ENCODE results near the gene ELK4. TPM values are rescaled to one million over a fixed set of nuclear protein-coding genes. Genes with fewer than 3 reads are reported as not detected.

ELK4 gene
- polyA plus RNA-seq, 1 donor (not counting 4 experiments of a cell fraction or from before 2014, with no cell fraction given) = 8.6 TPM

DNA sequence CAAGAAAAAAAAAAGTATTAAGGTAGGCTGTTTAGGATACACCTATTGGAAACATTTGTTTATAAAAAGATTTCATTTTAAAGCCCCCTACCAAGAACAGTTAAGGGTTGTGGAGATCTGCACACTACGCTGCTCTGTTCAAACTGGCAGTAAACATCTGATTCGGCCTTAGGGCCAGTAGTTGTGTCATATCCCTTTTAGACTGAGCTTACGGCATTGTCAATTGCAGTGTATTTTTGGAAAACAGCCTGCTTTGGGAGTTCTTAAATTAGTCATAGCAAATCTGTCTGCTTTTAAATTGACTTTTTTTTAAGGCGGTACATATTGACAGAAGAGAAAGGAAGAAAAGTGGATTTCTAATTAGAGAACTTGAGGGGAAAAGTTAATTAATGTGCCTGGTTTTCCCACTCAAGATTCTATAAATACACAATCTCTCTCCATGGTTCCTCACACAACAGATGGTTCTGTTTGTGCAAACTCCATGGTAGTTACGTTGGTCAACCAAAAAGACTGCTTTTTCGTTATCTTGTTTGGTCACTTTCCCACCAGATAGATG lies 1.7 kb upstream of the ELK4 start:
- Histone ChIP-seq H3K4me1 (ENCODE audit: control insufficient read depth, extremely low read depth, insufficient read depth, low read length) (peaks cover 43% of the 10 kb centered on the region), H3K79me2 (ENCODE audit: control insufficient read depth, insufficient read depth, low read length) (peaks cover 24% of the 10 kb centered on the region), H3K4me3 (ENCODE audit: control insufficient read depth in 2 of 3, extremely low read depth in 1 of 3, insufficient read depth in 2 of 3, low read depth in 1 of 3, low read length in 3 of 3) (no peak overlapping the region), H4K20me1 (ENCODE audit: control insufficient read depth, extremely low read depth, insufficient read depth, low read length) (no peaks in the 10 kb centered on the region), H3K9me3 (ENCODE audit: control insufficient read depth, low read depth, low read length) (no peaks in the 10 kb centered on the region), H3K9ac (ENCODE audit: control insufficient read depth, extremely low read depth, insufficient read depth, low read length) (no peak overlapping the region), H3K27ac (ENCODE audit: control insufficient read depth, insufficient read depth, low read length) (peak overlapping the region; percentile 88), H3K27me3 (ENCODE audit: control insufficient read depth, extremely low read depth, insufficient read depth, low read length) (no peaks in the 10 kb centered on the region), H2AFZ (ENCODE audit: control insufficient read depth, low read length) (no peak overlapping the region), H3K4me2 (ENCODE audit: control insufficient read depth, extremely low read depth, insufficient read depth, low read depth, low read length) (peak overlapping the region; percentile 97), H3K36me3 (ENCODE audit: control insufficient read depth in 2 of 2, extremely low read depth in 1 of 2, insufficient read depth in 2 of 2, low read length in 2 of 2) (no peaks in the 10 kb centered on the region), H3K9me1 (ENCODE audit: control insufficient read depth, extremely low read depth, insufficient read depth, low read length) (no peaks in the 10 kb centered on the region)
- FAIRE-seq (no peak), DNase-seq (ENCODE audit: low read depth, low spot score) (no peak)
- dilution Hi-C loops (cut with MboI; ENCODE audit: extremely low pct_ligation_motif_present, low sequenced_read_pairs) = no loop called here
- TF ChIP-seq, protein P1, sequence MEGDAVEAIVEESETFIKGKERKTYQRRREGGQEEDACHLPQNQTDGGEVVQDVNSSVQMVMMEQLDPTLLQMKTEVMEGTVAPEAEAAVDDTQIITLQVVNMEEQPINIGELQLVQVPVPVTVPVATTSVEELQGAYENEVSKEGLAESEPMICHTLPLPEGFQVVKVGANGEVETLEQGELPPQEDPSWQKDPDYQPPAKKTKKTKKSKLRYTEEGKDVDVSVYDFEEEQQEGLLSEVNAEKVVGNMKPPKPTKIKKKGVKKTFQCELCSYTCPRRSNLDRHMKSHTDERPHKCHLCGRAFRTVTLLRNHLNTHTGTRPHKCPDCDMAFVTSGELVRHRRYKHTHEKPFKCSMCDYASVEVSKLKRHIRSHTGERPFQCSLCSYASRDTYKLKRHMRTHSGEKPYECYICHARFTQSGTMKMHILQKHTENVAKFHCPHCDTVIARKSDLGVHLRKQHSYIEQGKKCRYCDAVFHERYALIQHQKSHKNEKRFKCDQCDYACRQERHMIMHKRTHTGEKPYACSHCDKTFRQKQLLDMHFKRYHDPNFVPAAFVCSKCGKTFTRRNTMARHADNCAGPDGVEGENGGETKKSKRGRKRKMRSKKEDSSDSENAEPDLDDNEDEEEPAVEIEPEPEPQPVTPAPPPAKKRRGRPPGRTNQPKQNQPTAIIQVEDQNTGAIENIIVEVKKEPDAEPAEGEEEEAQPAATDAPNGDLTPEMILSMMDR (optimal IDR thresholded peaks at IDR 0.05 in 1 of 3, IDR thresholded peaks at IDR 0.05 in 1 of 3, conservative IDR thresholded peaks at IDR 0.05 in 1 of 3; ENCODE audit: extremely low read depth in 1 of 3, insufficient read depth in 2 of 3, low read length in 3 of 3) = no peak
- no peak for TF ChIP-seq EZH2 (IDR thresholded peaks at IDR 0.05; ENCODE audit: low read length)

DNA sequence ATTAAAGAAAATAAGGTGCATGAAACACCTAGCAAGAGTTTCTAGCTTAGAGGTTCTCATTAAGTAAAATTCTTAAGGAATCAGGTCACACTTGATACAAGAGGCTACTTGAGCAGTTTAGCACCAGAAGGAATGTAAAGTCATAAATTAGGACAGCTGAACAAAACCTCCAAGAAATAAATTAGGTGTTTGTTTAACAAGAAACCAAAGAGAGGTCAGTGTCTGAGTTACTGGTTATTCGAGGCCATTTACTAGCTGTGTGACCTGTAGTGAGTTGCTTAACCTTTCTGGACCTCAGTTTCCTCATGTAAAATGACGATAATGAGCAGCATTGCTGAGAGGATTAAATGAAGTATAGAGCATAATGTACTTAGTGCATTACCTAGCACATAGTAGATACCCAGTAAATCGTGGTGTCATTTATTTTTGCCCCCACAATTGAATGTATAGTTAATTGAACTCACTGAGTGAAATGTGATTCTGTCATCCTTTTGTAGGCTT lies 908 bp upstream of the ELK4 start:
- FAIRE-seq (no peak), DNase-seq (ENCODE audit: low read depth, low spot score) (no peak)
- Histone ChIP-seq H3K9me1 (ENCODE audit: control insufficient read depth, extremely low read depth, insufficient read depth, low read length) (no peaks in the 10 kb centered on the region), H3K36me3 (ENCODE audit: control insufficient read depth in 2 of 2, extremely low read depth in 1 of 2, insufficient read depth in 2 of 2, low read length in 2 of 2) (no peaks in the 10 kb centered on the region), H3K4me1 (ENCODE audit: control insufficient read depth, extremely low read depth, insufficient read depth, low read length) (peaks cover 43% of the 10 kb centered on the region), H3K27ac (ENCODE audit: control insufficient read depth, insufficient read depth, low read length) (peak overlapping the region; percentile 88), H3K4me2 (ENCODE audit: control insufficient read depth, extremely low read depth, insufficient read depth, low read depth, low read length) (peak overlapping the region; percentile 97), H3K9ac (ENCODE audit: control insufficient read depth, extremely low read depth, insufficient read depth, low read length) (peak overlapping the region; percentile 96), H3K79me2 (ENCODE audit: control insufficient read depth, insufficient read depth, low read length) (peaks cover 31% of the 10 kb centered on the region), H3K27me3 (ENCODE audit: control insufficient read depth, extremely low read depth, insufficient read depth, low read length) (no peaks in the 10 kb centered on the region), H4K20me1 (ENCODE audit: control insufficient read depth, extremely low read depth, insufficient read depth, low read length) (no peaks in the 10 kb centered on the region), H2AFZ (ENCODE audit: control insufficient read depth, low read length) (peak overlapping the region; percentile 87), H3K9me3 (ENCODE audit: control insufficient read depth, low read depth, low read length) (no peaks in the 10 kb centered on the region), H3K4me3 (ENCODE audit: control insufficient read depth in 2 of 3, extremely low read depth in 1 of 3, insufficient read depth in 2 of 3, low read depth in 1 of 3, low read length in 3 of 3) (peak overlapping the region; percentile 55 to 82 (median 80))
- dilution Hi-C loops (cut with MboI; ENCODE audit: extremely low pct_ligation_motif_present, low sequenced_read_pairs) = no loop called here
- TF ChIP-seq, protein P1 (optimal IDR thresholded peaks at IDR 0.05 in 1 of 3, IDR thresholded peaks at IDR 0.05 in 1 of 3, conservative IDR thresholded peaks at IDR 0.05 in 1 of 3; ENCODE audit: extremely low read depth in 1 of 3, insufficient read depth in 2 of 3, low read length in 3 of 3) = no peak
- TF ChIP-seq EZH2 (IDR thresholded peaks at IDR 0.05; ENCODE audit: low read length) = no peak
